ENCODE measurements around the gene PIKFYVE.

DNA sequence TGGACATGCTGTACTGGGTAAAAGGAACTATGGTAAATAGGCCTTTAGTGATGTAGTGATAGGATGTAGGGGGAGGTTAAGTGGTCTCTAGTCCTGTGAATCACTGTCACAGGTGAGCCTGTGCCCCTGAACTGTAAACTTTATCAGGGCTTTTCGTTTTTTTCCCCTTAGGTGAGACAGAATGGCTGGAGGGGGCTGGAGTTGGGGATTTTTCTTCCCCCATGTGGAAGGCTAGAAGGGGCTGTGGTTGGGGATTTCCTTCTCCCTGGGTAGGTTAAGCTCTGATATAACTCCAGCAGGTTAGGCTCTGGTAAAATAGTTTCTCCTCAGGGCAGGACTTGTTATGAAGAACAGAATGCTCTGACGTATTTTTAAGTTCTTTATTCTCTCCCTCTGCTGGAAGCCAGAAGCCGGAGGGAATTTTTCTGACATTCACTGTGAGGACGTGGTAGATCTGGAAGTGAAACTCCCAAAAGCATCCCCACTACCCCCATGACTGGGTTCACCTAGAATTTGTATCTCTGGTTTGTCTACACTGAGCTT, 28.5 kb downstream of the PIKFYVE start:
- TF ChIP-seq, protein P1, sequence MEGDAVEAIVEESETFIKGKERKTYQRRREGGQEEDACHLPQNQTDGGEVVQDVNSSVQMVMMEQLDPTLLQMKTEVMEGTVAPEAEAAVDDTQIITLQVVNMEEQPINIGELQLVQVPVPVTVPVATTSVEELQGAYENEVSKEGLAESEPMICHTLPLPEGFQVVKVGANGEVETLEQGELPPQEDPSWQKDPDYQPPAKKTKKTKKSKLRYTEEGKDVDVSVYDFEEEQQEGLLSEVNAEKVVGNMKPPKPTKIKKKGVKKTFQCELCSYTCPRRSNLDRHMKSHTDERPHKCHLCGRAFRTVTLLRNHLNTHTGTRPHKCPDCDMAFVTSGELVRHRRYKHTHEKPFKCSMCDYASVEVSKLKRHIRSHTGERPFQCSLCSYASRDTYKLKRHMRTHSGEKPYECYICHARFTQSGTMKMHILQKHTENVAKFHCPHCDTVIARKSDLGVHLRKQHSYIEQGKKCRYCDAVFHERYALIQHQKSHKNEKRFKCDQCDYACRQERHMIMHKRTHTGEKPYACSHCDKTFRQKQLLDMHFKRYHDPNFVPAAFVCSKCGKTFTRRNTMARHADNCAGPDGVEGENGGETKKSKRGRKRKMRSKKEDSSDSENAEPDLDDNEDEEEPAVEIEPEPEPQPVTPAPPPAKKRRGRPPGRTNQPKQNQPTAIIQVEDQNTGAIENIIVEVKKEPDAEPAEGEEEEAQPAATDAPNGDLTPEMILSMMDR (IDR thresholded peaks at IDR 0.05) = no peak
- TF ChIP-seq POLR2A (IDR thresholded peaks at IDR 0.05) = no peak

Data from right lobe of liver (tissue), 4 donors.